Stromal cell of bone marrow (primary cell): ENCODE measurements around the gene DIS3L2.
A peak's percentile ranks its signal among the peaks of the same experiment; 100 is the strongest.

Source experiments
- DNase-seq: peaks from one replicate; pipeline ENCODE4 v3.0.0-alpha.2; 2012; ENCODE audit warnings: low read depth

The DIS3L2 gene

GRCh38 chr2:232228971-232229894, 267.7 kb downstream of the DIS3L2 start:
- no peak for DNase-seq

GRCh38 chr2:232229911-232230310, 268.4 kb downstream of the DIS3L2 start:
- DNase-seq = no peak

- DNase-seq = no peak
Observed at GRCh38 chr2:232230560-232230959, 269.0 kb downstream of the DIS3L2 start.

- DNase-seq = no peak
Observed at GRCh38 chr2:232231554-232231953, 270.0 kb downstream of the DIS3L2 start.

- DNase-seq = no peak
Observed at GRCh38 chr2:232232915-232233314, 271.4 kb downstream of the DIS3L2 start.

GRCh38 chr2:232234922-232235615, 273.6 kb downstream of the DIS3L2 start:
- DNase-seq = no peak

GRCh38 chr2:232235716-232236115, 274.2 kb downstream of the DIS3L2 start:
- no peak for DNase-seq

GRCh38 chr2:232236200-232236599, 274.7 kb downstream of the DIS3L2 start:
- DNase-seq = no peak

GRCh38 chr2:232237464-232237863, 276.0 kb downstream of the DIS3L2 start:
- no peak for DNase-seq

GRCh38 chr2:232238108-232238507, 276.6 kb downstream of the DIS3L2 start:
- no peak for DNase-seq

- no peak for DNase-seq
Observed at GRCh38 chr2:232238596-232238995, 277.1 kb downstream of the DIS3L2 start.

GRCh38 chr2:232239951-232240681, 278.6 kb downstream of the DIS3L2 start:
- DNase-seq = no peak

GRCh38 chr2:232240906-232241305, 279.4 kb downstream of the DIS3L2 start:
- DNase-seq = no peak

- DNase-seq = no peak
Observed at GRCh38 chr2:232242316-232242715, 280.8 kb downstream of the DIS3L2 start.

- DNase-seq = no peak
Observed at GRCh38 chr2:232245111-232245510, 283.6 kb downstream of the DIS3L2 start.

- DNase-seq = no peak
Observed at GRCh38 chr2:232246245-232246644, 284.7 kb downstream of the DIS3L2 start.

GRCh38 chr2:232249096-232249495, 287.6 kb downstream of the DIS3L2 start:
- DNase-seq = no peak

GRCh38 chr2:232250246-232251175, 289.0 kb downstream of the DIS3L2 start:
- no peak for DNase-seq

GRCh38 chr2:232255033-232255432, 293.5 kb downstream of the DIS3L2 start:
- DNase-seq = no peak

- peak; percentile 81 for DNase-seq
Observed at GRCh38 chr2:232260075-232260474, 298.6 kb downstream of the DIS3L2 start.

GRCh38 chr2:232261776-232262175, 300.3 kb downstream of the DIS3L2 start:
- DNase-seq = no peak
